Measurements from ENCODE around the gene DNAJA2. TPM values are rescaled to one million over a fixed set of nuclear protein-coding genes. Genes with fewer than 3 reads are reported as not detected.

Gene DNAJA2
- 65.1 to 78.0 TPM (median 69.5 TPM) in 5 replicates for total RNA-seq (2022; extraction: Qiagen RNA extraction)

GRCh38 chr16:46973207-46973995 lies at the start of gene DNAJA2:
DNAJA2 (minus strand) TSS chr16:46973674; CDS start chr16:46973572, 102 bp downstream.

Other genes starting within 250 kb of the DNAJA2 start
- gene MYLK3, start 225.3 kb downstream of the DNAJA2 start, total RNA-seq (2022; extraction: Qiagen RNA extraction): 0.03 to 0.07 TPM (median 0.05 TPM) in 5 replicates
- gene C16orf87, start 142.5 kb downstream of the DNAJA2 start, total RNA-seq (2022; extraction: Qiagen RNA extraction): 5.0 to 8.0 TPM (median 6.5 TPM) in 5 replicates
- gene GPT2, start 89.3 kb downstream of the DNAJA2 start, total RNA-seq (2022; extraction: Qiagen RNA extraction): 10.3 to 13.1 TPM (median 12.3 TPM) in 5 replicates
- 72.4 to 85.9 TPM (median 78.7 TPM) in 5 replicates for gene NETO2, start 170.3 kb upstream of the DNAJA2 start, total RNA-seq (2022; extraction: Qiagen RNA extraction)

All from A549 treated with AZD2906 at 1 μM for 4 hours (cell line).